ENCODE results near the gene GRIFIN.

Gene GRIFIN

DNA sequence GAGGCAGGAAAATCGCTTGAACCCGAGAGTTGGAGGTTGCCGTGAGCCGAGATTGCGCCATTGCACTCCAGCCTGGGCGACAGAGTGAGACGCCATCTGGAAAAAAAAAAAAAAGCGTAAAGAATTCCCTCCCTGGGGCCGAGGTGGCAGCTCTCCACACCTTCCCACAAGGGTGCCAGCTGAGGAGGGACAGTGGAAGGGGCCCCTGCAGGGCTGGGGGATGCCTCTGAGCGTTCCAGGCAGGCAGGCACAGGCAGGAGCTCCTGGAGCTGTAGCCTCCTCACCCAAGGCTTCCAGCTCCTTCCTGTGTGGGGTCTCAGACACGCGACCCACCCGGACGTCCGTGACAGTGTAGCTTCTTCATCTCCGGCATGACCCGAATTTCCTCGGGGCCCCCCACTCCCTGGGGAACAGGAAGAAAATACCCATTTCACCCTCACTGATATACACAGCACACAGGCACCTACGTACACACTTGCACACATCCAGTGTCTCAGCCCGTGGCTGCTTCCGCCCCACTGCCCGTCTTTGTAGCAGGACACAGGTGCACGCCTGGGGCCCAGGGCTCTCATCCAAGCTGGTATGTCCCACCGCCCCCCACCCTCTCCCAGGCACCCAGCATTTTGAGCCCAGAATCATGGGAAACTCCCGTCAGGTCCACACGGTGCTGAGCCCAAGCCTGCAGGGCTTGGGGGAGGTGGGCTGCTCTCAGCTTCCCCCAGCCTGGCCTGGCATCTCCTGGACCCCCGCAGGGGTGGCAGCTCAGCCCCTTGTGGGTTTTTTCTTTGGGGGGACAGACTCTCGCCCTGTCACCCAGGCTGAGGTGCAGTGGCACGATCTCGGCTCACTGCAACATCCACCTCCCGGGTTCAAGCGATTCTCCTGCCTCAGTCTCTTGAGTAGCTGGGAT, 25.7 kb downstream of the GRIFIN start:
- no peak for DNase-seq
- no peaks in the 10 kb centered on the region for H3K27me3 ChIP-seq (ENCODE audit: insufficient read depth, low read depth, severe bottlenecking)
- H3K4me3 ChIP-seq (ENCODE audit: low read depth, low read length), result no peak overlapping the region
- H3K36me3 ChIP-seq, result no peaks in the 10 kb centered on the region
- TF ChIP-seq, protein P1, sequence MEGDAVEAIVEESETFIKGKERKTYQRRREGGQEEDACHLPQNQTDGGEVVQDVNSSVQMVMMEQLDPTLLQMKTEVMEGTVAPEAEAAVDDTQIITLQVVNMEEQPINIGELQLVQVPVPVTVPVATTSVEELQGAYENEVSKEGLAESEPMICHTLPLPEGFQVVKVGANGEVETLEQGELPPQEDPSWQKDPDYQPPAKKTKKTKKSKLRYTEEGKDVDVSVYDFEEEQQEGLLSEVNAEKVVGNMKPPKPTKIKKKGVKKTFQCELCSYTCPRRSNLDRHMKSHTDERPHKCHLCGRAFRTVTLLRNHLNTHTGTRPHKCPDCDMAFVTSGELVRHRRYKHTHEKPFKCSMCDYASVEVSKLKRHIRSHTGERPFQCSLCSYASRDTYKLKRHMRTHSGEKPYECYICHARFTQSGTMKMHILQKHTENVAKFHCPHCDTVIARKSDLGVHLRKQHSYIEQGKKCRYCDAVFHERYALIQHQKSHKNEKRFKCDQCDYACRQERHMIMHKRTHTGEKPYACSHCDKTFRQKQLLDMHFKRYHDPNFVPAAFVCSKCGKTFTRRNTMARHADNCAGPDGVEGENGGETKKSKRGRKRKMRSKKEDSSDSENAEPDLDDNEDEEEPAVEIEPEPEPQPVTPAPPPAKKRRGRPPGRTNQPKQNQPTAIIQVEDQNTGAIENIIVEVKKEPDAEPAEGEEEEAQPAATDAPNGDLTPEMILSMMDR (IDR thresholded peaks at IDR 0.05; ENCODE audit: low read depth, low read length), result no peak
- no peaks in the 10 kb centered on the region for H3K9me3 ChIP-seq (ENCODE audit: severe bottlenecking)
- no peak overlapping the region for H3K27ac ChIP-seq

DNA sequence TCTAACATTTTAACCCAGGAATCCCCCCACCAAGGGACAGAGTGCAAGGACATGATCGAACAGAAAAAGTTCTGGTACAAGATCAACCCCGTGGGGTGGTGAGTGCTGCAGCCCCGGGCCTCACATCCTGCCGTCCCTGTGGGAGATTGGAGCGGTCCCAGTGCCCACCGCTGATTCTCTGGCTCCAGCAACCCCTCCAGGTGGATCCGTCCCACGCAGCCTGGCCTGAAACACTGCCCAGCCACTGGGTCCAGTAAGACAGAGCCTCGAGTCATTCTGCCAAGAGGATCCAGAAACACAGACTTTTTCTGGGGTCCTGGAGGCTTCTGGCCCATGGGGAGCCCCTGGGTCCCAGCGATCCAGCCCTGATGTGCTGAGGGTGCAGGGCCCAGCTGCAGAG, 29.5 kb downstream of the GRIFIN start:
- H3K27ac ChIP-seq, result no peak overlapping the region

DNA sequence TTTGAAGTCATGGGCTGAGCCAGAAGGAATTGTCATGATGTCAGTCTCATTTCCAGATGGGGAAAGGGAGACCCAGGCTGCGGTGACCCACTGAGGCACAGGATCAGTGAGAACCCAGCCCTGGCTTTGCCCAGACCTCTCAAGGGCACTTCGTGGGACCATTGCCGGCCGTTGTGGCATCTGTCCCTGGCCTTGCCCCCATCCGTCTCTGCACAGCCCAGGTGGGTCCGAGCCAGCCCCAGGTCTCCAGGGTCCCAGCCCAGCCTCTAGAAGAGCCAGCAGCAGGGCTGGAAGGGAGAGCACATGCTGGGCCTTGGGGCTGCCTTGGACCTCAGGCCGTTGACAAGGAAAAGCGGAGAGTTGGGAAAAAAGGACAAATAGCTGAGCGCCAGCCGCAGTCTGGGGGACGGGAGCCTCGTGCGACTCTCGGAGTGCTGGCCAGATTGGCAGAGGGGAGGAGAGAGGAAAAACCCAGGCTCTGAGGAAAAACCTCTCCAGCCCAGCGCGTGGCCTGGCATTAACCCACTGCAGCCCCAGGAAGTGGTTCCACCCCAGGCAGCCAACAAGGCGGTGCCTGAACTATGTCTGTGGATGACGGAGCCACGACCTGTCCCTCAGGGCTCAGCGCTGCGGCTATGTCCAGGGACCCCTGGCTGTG, 30.2 kb downstream of the GRIFIN start:
- H3K27me3 ChIP-seq (ENCODE audit: insufficient read depth, low read depth, severe bottlenecking), result no peaks in the 10 kb centered on the region
- TF ChIP-seq, protein P1 (IDR thresholded peaks at IDR 0.05; ENCODE audit: low read depth, low read length), result no peak
- no peak overlapping the region for H3K4me3 ChIP-seq (ENCODE audit: low read depth, low read length)
- DNase-seq, result no peak
- H3K9me3 ChIP-seq (ENCODE audit: severe bottlenecking), result no peaks in the 10 kb centered on the region
- H3K27ac ChIP-seq, result no peak overlapping the region
- H3K36me3 ChIP-seq, result no peaks in the 10 kb centered on the region

More for the DNA sequence above, 29.5 kb downstream of the GRIFIN start:
- no peak for DNase-seq
- Histone ChIP-seq H3K4me3 (ENCODE audit: low read depth, low read length) (no peak overlapping the region), H3K9me3 (ENCODE audit: severe bottlenecking) (no peaks in the 10 kb centered on the region), H3K36me3 (no peaks in the 10 kb centered on the region), H3K27me3 (ENCODE audit: insufficient read depth, low read depth, severe bottlenecking) (no peaks in the 10 kb centered on the region)
- TF ChIP-seq, protein P1 (IDR thresholded peaks at IDR 0.05; ENCODE audit: low read depth, low read length), result no peak

DNA sequence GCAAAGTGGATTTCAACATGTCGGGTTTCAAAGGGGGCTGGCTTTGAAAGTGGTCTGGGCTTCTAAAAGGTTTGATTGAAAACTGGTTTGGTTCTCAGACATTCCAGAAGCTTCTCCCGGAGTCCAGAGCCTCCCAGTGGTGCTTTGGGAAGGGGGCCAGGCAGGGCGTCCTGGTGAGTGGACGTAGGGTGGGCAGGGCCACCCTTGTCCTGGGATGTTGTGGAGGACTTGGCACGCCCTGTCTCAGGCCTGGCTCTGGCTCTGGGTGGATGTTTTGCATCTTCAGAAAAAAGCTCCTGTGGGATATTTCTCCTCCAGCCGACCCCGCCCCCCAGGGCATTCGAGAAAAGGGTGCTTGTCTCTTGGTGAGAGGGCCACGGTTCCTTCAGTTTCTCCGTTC, 31.2 kb downstream of the GRIFIN start:
- DNase-seq, result no peak
- H3K4me3 ChIP-seq (ENCODE audit: low read depth, low read length), result no peak overlapping the region
- no peaks in the 10 kb centered on the region for H3K27me3 ChIP-seq (ENCODE audit: insufficient read depth, low read depth, severe bottlenecking)
- TF ChIP-seq, protein P1 (IDR thresholded peaks at IDR 0.05; ENCODE audit: low read depth, low read length), result no peak
- H3K9me3 ChIP-seq (ENCODE audit: severe bottlenecking), result no peaks in the 10 kb centered on the region
- no peak overlapping the region for H3K27ac ChIP-seq
- no peaks in the 10 kb centered on the region for H3K36me3 ChIP-seq

DNA sequence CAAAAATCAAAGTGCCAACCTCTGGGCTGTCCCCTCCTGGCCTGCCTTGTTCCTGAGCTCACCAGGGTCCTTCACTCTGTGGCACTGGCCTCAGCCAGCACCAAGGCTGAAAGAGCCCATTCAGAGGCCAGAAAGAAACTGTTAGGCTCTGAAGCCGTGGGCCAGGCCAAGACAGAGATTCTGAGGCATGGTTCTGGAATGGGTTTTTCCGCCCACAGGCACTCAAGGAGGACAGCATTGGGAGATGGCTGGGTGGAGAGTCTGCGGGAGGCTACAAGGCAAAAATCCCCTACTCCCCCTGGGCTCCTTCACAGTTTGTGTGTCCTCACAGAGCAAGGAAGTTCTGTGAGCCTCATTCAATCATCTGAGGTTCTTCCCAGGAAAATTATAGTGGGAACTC, 31.7 kb downstream of the GRIFIN start:
- TF ChIP-seq, protein P1 (IDR thresholded peaks at IDR 0.05; ENCODE audit: low read depth, low read length), result no peak

More for the DNA sequence above, 31.7 kb downstream of the GRIFIN start:
- no peaks in the 10 kb centered on the region for H3K9me3 ChIP-seq (ENCODE audit: severe bottlenecking)
- no peaks in the 10 kb centered on the region for H3K36me3 ChIP-seq
- no peaks in the 10 kb centered on the region for H3K27me3 ChIP-seq (ENCODE audit: insufficient read depth, low read depth, severe bottlenecking)
- no peak for DNase-seq
- H3K4me3 ChIP-seq (ENCODE audit: low read depth, low read length), result no peak overlapping the region
- H3K27ac ChIP-seq, result no peak overlapping the region
